Hepatic stellate cell (primary cell): ENCODE measurements around the gene POLRMT.
"Not testable (repeated sequence)": the region's sequence is repeated elsewhere in the genome, so short reads cannot be mapped to it uniquely, and the experiment has no call there.

Source experiments
- DNase-seq: peaks from one replicate; pipeline ENCODE4 v3.0.0; 2011; ENCODE audit warnings: low spot score

The POLRMT gene

GRCh38 chr19:626566-626965 lies 6.8 kb downstream of the POLRMT start:
- DNase-seq: not testable (repeated sequence)

GRCh38 chr19:625257-625656 lies 8.1 kb downstream of the POLRMT start:
- no peak for DNase-seq

GRCh38 chr19:624433-625109 lies 8.8 kb downstream of the POLRMT start:
- no peak for DNase-seq

GRCh38 chr19:623974-624373 lies 9.4 kb downstream of the POLRMT start:
- no peak for DNase-seq

GRCh38 chr19:623175-623916 lies 10.0 kb downstream of the POLRMT start:
- no peak for DNase-seq

GRCh38 chr19:622666-623065 lies 10.7 kb downstream of the POLRMT start:
- DNase-seq: no peak

- DNase-seq: no peak
These were observed 11.5 kb downstream of the POLRMT start for GRCh38 chr19:621819-622218.

- not testable (repeated sequence) for DNase-seq
These were observed 12.1 kb downstream of the POLRMT start for GRCh38 chr19:621191-621590.

- no peak for DNase-seq
These were observed 13.0 kb downstream of the POLRMT start for GRCh38 chr19:620166-620862.

- no peak for DNase-seq
These were observed 13.9 kb downstream of the POLRMT start for GRCh38 chr19:619286-620002.

GRCh38 chr19:618674-619285 lies 14.6 kb downstream of the POLRMT start:
- no peak for DNase-seq

GRCh38 chr19:618247-618619 lies 15.1 kb downstream of the POLRMT start:
- DNase-seq: no peak

- DNase-seq: no peak
These were observed 15.6 kb downstream of the POLRMT start for GRCh38 chr19:617551-618246.

GRCh38 chr19:616747-617526 lies 16.4 kb downstream of the POLRMT start:
- no peak for DNase-seq

- DNase-seq: no peak
These were observed 17.2 kb downstream of the POLRMT start for GRCh38 chr19:616062-616700.

- DNase-seq: no peak
These were observed 17.7 kb downstream of the POLRMT start for GRCh38 chr19:615619-616018.

- DNase-seq: no peak
These were observed 19.4 kb downstream of the POLRMT start for GRCh38 chr19:613732-614567.

- DNase-seq: no peak
These were observed 20.4 kb downstream of the POLRMT start for GRCh38 chr19:612941-613340.

- DNase-seq: peak; percentile 98
These were observed 21.9 kb downstream of the POLRMT start for GRCh38 chr19:611481-611868.
